Vagina (tissue), 2 donors: Measurements from ENCODE around the gene EHMT1.

Experiments used
- POLR2A ChIP-seq, 2 donors: fragments of 450-650 bp; IDR thresholded peaks; one replicate each; pipeline ENCODE4 v1.6.1; 2017; ENCODE audit warnings: antibody characterized with exemption in 2 of 2, mild to moderate bottlenecking in 2 of 2, moderate library complexity in 2 of 2
- POLR2AphosphoS5 ChIP-seq, 2 donors: sonication (generic); formaldehyde crosslinking; IDR thresholded peaks; one replicate each; pipeline ENCODE4 v1.9.0; 2017; ENCODE audit warnings: antibody characterized with exemption in 2 of 2, mild to moderate bottlenecking in 2 of 2, low read depth in 1 of 2; ENCODE audit not compliant: insufficient read depth in 1 of 2
- TF ChIP-seq, protein P1 (sequence below), 3 experiments: fragments of 450-650 bp in 2 of 3; fragments of 200-600 bp in 1 of 3; sonication (generic) in 1 of 3; IDR thresholded peaks; one replicate each; pipeline ENCODE4 v1.5.1; 2017 to 2019; ENCODE audit warnings: antibody characterized with exemption in 3 of 3, mild to moderate bottlenecking in 2 of 3, moderate library complexity in 2 of 3

DNA sequence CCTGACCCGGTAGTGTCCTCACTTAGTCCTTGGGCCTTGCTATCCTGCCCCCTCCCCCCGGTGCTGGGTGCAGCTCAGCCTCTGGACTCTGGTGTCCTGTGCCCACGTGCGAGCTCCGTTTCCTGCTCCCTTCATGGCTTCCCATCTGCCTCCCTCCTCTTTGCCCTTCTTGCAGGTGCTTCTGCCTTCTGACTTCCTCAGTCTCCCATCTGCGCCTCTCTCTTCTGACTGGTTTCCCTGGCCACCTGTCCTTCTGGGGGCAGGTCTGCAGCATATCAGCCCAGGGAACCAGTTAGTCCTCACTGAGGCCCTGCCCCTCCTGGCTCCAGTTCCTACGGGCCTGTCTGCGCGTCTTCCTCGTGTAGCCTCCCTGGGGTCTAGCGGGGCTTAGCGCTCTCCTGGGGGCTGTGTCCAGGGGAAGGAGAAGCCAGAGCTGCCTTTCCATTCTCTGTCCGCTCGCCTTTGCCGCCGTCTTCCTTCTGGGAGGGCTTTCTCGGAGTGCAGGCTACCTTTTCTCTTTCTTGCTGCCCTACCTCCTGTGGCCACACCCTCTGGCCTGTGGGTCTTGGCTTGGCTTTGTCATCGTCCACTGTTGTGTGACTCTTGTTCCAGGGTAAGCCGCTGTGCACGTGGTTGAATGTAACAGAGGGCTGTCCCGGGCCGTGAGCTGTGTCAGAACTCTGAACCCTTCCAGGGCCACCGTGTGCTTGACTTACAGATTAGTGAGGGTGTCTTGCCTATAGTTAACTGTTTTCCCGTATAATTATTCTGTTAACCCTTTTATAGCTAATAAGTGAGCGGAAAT lies 51.8 kb downstream of the EHMT1 start:
- TF ChIP-seq, protein P1, sequence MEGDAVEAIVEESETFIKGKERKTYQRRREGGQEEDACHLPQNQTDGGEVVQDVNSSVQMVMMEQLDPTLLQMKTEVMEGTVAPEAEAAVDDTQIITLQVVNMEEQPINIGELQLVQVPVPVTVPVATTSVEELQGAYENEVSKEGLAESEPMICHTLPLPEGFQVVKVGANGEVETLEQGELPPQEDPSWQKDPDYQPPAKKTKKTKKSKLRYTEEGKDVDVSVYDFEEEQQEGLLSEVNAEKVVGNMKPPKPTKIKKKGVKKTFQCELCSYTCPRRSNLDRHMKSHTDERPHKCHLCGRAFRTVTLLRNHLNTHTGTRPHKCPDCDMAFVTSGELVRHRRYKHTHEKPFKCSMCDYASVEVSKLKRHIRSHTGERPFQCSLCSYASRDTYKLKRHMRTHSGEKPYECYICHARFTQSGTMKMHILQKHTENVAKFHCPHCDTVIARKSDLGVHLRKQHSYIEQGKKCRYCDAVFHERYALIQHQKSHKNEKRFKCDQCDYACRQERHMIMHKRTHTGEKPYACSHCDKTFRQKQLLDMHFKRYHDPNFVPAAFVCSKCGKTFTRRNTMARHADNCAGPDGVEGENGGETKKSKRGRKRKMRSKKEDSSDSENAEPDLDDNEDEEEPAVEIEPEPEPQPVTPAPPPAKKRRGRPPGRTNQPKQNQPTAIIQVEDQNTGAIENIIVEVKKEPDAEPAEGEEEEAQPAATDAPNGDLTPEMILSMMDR (IDR thresholded peaks at IDR 0.05), result no peak
- TF ChIP-seq POLR2A (IDR thresholded peaks at IDR 0.05), result no peak
- no peak for TF ChIP-seq POLR2AphosphoS5 (IDR thresholded peaks at IDR 0.05; ENCODE audit: insufficient read depth in 1 of 2, low read depth in 1 of 2)
